K562 (cell line): Measurements from ENCODE around the gene VEGFA. TPM values are rescaled to one million over a fixed set of nuclear protein-coding genes. Genes with fewer than 3 reads are reported as not detected.
A peak's percentile ranks its signal among the peaks of the same experiment; 100 is the strongest.

Source experiments
- BCL6 ChIP-seq: fragments of 250-450 bp; sonication (Bioruptor Pico); IDR thresholded peaks from 2 replicates; pipeline ENCODE4 v1.4.0; 2020
- CREB1 ChIP-seq, 2 experiments: sonication (generic) in 1 of 2; formaldehyde crosslinking in 1 of 2; IDR thresholded peaks; 2 replicates each; pipeline versions ENCODE4 v1.6.1 to v1.8.0; 2012 to 2022; ENCODE audit warnings: inconsistent platforms in 1 of 2, mild to moderate bottlenecking in 1 of 2, missing genetic modification reagents in 1 of 2, moderate library complexity in 1 of 2
- EGR1 ChIP-seq: fragments of 450-650 bp; conservative IDR thresholded peaks from 2 replicates; pipeline ENCODE4 v1.6.1; 2017; ENCODE audit warnings: mild to moderate bottlenecking
- FIP1L1 ChIP-seq: fragments of 200-400 bp; formaldehyde crosslinking; IDR thresholded peaks from 2 replicates; pipeline ENCODE4 v1.6.1; 2018; ENCODE audit warnings: mild to moderate bottlenecking, low read depth, low read length; ENCODE audit not compliant: poor library complexity, severe bottlenecking
- GTF2E2 ChIP-seq: fragments of 200-800 bp; sonication (Bioruptor generic); IDR thresholded peaks from 2 replicates; pipeline ENCODE4 v1.6.1; 2016; ENCODE audit warnings: missing genetic modification characterization, missing compliant biosample characterization
- LEF1 ChIP-seq: fragments of 450-650 bp; IDR thresholded peaks from 2 replicates; pipeline ENCODE4 v1.6.1; 2016; ENCODE audit warnings: mild to moderate bottlenecking
- NONO ChIP-seq, 2 experiments: fragments of 200-400 bp in 1 of 2; fragments of 450-650 bp in 1 of 2; formaldehyde crosslinking in 1 of 2; IDR thresholded peaks; 2 replicates each; pipeline ENCODE4 v1.6.1; 2017; ENCODE audit warnings: low read depth in 2 of 2, mild to moderate bottlenecking in 2 of 2, moderate library complexity in 2 of 2, low read length in 1 of 2
- STAT5A ChIP-seq: IDR thresholded peaks from 2 replicates; pipeline ENCODE4 v1.6.1; 2012; ENCODE audit warnings: low read length, inconsistent platforms, borderline replicate concordance
- ZNF316 ChIP-seq: fragments of 450-650 bp; IDR thresholded peaks from 2 replicates; pipeline ENCODE4 v1.6.1; 2016
- ZNF507 ChIP-seq: conservative IDR thresholded peaks from 2 replicates; pipeline ENCODE4 v1.6.1; 2017; ENCODE audit warnings: missing genetic modification characterization, missing compliant biosample characterization
- polyA plus RNA-seq, 8 experiments: library from polyadenylated mRNA; depleted of rRNA in 4 of 8; stranded (reverse) in 5 of 8; unstranded in 3 of 8; fragments of >200 nt; fragmentation: Nextera tagmentation in 2 of 8; fragmentation: Illumina TruSeq in 1 of 8; extraction: Ambion mirVana in 2 of 8; extraction: Trizol in 1 of 8; gene quantifications; 2 replicates each; pipeline versions ENCODE4 v1.2.1 to v1.2.3, GENCODE V29; 2011 to 2014; ENCODE audit warnings: inconsistent platforms in 1 of 8, missing spikeins in 1 of 8
- total RNA-seq, 7 experiments: library from RNA; depleted of rRNA in 6 of 7; stranded (reverse); fragments of >200 nt in 6 of 7; fragmentation: Illumina TruSeq in 2 of 7; extraction: Trizol in 2 of 7; gene quantifications; 2 replicates each; pipeline versions ENCODE4 v1.2.1 to v1.2.3, GENCODE V29; 2011 to 2021; ENCODE audit warnings: low replicate concordance in 1 of 7
- TF ChIP-seq, protein P1 (sequence below), 2 experiments: fragments of 450-650 bp; IDR thresholded peaks; 2 replicates each; pipeline ENCODE4 v1.6.1; 2018; ENCODE audit warnings: mild to moderate bottlenecking in 2 of 2, low read depth in 1 of 2; ENCODE audit not compliant: partially characterized antibody in 2 of 2
- TF ChIP-seq, protein P2 (sequence below): fragments of 250-450 bp; sonication (Bioruptor Pico); IDR thresholded peaks from 2 replicates; pipeline ENCODE4 v1.5.0; 2021
- TF ChIP-seq, protein P3 (sequence below): fragments of 250-450 bp; sonication (Bioruptor Pico); IDR thresholded peaks from 2 replicates; pipeline ENCODE4 v1.5.0; 2021; ENCODE audit warnings: mild to moderate bottlenecking, moderate library complexity
- TF ChIP-seq, protein P4 (sequence below): fragments of 450-650 bp; IDR thresholded peaks from 2 replicates; pipeline ENCODE4 v1.6.1; 2014; ENCODE audit warnings: low read depth, mild to moderate bottlenecking, moderate library complexity, borderline replicate concordance
- TF ChIP-seq, protein P5 (sequence below), 2 experiments: fragments of 450-650 bp; conservative IDR thresholded peaks; 2 replicates each; pipeline ENCODE4 v1.6.1; 2017; ENCODE audit warnings: mild to moderate bottlenecking in 2 of 2, moderate library complexity in 2 of 2

VEGFA gene
- total and polyA plus RNA-seq, 9 of the 15 experiments (the other 6 are each of a cell fraction or from before 2014, with no cell fraction given): 14.0 to 271 (median 124) TPM

DNA sequence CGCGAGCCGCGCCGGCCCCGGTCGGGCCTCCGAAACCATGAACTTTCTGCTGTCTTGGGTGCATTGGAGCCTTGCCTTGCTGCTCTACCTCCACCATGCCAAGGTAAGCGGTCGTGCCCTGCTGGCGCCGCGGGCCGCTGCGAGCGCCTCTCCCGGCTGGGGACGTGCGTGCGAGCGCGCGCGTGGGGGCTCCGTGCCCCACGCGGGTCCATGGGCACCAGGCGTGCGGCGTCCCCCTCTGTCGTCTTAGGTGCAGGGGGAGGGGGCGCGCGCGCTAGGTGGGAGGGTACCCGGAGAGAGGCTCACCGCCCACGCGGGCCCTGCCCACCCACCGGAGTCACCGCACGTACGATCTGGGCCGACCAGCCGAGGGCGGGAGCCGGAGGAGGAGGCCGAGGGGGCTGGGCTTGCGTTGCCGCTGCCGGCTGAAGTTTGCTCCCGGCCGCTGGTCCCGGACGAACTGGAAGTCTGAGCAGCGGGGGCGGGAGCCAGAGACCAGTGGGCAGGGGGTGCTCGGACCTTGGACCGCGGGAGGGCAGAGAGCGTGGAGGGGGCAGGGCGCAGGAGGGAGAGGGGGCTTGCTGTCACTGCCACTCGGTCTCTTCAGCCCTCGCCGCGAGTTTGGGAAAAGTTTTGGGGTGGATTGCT is 1.3 kb downstream of the VEGFA start (continued):
- TF ChIP-seq, protein P1, sequence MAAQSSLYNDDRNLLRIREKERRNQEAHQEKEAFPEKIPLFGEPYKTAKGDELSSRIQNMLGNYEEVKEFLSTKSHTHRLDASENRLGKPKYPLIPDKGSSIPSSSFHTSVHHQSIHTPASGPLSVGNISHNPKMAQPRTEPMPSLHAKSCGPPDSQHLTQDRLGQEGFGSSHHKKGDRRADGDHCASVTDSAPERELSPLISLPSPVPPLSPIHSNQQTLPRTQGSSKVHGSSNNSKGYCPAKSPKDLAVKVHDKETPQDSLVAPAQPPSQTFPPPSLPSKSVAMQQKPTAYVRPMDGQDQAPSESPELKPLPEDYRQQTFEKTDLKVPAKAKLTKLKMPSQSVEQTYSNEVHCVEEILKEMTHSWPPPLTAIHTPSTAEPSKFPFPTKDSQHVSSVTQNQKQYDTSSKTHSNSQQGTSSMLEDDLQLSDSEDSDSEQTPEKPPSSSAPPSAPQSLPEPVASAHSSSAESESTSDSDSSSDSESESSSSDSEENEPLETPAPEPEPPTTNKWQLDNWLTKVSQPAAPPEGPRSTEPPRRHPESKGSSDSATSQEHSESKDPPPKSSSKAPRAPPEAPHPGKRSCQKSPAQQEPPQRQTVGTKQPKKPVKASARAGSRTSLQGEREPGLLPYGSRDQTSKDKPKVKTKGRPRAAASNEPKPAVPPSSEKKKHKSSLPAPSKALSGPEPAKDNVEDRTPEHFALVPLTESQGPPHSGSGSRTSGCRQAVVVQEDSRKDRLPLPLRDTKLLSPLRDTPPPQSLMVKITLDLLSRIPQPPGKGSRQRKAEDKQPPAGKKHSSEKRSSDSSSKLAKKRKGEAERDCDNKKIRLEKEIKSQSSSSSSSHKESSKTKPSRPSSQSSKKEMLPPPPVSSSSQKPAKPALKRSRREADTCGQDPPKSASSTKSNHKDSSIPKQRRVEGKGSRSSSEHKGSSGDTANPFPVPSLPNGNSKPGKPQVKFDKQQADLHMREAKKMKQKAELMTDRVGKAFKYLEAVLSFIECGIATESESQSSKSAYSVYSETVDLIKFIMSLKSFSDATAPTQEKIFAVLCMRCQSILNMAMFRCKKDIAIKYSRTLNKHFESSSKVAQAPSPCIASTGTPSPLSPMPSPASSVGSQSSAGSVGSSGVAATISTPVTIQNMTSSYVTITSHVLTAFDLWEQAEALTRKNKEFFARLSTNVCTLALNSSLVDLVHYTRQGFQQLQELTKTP (IDR thresholded peaks at IDR 0.05; ENCODE audit: low read depth in 1 of 2, partially characterized antibody in 2 of 2): no peak
- TF ChIP-seq BCL6 (CRISPR knock-in tag) (no peak), FIP1L1 (peak; percentile 68), EGR1 (peak; percentile 97), ZNF316 (no peak), NONO (IDR thresholded peaks at IDR 0.05; ENCODE audit: low read depth in 2 of 2, low read length in 1 of 2) (peak in 1 of 2 experiments; percentile 15; a peak in 1 of 4 replicates), GTF2E2 (no peak), STAT5A (no peak), LEF1 (no peak), CREB1 (IDR thresholded peaks at IDR 0.05) (no peak), CREB1 (CRISPR knock-in tag; IDR thresholded peaks at IDR 0.05) (peak; percentile 50; the same call in 1 of the 2 replicates), ZNF507 (tag) (no peak)
- TF ChIP-seq, protein P2, sequence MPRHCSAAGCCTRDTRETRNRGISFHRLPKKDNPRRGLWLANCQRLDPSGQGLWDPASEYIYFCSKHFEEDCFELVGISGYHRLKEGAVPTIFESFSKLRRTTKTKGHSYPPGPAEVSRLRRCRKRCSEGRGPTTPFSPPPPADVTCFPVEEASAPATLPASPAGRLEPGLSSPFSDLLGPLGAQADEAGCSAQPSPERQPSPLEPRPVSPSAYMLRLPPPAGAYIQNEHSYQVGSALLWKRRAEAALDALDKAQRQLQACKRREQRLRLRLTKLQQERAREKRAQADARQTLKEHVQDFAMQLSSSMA (CRISPR knock-in tag): no peak
- TF ChIP-seq, protein P3, sequence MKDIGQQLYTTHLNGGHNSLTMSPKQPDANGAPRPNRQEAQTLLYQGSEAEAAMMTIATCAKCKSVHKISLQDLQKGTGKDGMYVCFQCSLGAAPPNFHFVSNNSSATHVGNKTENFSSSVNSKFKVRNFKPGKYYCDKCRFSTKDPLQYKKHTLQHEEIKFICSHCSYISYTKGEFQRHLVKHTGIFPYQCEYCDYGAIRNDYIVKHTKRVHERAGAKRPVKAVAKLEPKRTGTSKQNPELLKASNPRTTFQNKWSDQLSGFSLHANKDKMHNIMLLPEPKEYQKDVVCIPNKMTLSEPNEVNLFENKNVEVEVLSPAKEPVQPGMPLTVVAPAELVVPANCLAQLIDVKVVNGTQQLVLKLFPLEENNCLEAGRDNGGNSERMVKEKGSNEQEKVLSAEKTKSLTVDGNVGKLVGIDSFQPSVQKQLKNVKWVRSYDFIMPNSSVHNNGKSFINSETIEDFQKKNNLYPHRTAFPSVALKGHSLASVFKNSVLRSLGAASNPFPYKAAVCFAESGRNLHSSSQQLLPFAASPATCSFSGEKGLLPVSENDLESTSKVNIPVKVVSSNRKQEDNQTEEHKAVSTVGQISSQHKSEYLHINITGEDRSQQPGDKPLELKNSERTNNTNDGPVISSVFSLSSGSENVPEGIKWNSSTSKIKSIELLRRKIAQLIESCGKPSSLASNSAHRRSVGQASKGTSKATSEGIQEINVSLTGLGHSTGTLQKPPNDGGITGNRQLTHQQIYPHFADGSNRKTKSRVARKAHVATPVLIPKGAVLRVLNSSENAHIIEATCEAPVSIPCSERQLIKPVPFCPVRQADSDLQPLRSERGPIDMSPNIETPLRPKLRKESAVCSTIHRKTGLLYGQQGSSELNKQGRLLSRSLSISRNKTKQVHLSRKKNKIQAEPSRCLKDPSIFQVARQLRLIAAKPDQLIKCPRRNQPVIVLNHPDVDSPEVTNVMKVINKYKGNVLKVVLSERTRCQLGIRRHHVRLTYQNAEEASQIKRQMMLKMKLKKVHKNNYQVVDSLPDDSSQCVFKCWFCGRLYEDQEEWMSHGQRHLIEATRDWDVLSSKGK: no peak
- TF ChIP-seq, protein P4, sequence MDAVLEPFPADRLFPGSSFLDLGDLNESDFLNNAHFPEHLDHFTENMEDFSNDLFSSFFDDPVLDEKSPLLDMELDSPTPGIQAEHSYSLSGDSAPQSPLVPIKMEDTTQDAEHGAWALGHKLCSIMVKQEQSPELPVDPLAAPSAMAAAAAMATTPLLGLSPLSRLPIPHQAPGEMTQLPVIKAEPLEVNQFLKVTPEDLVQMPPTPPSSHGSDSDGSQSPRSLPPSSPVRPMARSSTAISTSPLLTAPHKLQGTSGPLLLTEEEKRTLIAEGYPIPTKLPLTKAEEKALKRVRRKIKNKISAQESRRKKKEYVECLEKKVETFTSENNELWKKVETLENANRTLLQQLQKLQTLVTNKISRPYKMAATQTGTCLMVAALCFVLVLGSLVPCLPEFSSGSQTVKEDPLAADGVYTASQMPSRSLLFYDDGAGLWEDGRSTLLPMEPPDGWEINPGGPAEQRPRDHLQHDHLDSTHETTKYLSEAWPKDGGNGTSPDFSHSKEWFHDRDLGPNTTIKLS: no peak
- TF ChIP-seq, protein P5, sequence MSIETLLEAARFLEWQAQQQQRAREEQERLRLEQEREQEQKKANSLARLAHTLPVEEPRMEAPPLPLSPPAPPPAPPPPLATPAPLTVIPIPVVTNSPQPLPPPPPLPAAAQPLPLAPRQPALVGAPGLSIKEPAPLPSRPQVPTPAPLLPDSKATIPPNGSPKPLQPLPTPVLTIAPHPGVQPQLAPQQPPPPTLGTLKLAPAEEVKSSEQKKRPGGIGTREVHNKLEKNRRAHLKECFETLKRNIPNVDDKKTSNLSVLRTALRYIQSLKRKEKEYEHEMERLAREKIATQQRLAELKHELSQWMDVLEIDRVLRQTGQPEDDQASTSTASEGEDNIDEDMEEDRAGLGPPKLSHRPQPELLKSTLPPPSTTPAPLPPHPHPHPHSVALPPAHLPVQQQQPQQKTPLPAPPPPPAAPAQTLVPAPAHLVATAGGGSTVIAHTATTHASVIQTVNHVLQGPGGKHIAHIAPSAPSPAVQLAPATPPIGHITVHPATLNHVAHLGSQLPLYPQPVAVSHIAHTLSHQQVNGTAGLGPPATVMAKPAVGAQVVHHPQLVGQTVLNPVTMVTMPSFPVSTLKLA (conservative IDR thresholded peaks at IDR 0.05): no peak
